Neutrophil (primary cell): ENCODE data around the gene MN1.

ENCODE experiments used
- H3K27ac ChIP-seq: fragments of 200-600 bp; sonication (generic); 2 replicates; pipeline ENCODE4 v1.5.1; 2016; ENCODE audit warnings: mild to moderate bottlenecking, moderate library complexity
- H3K27me3 ChIP-seq: fragments of 200-600 bp; sonication (generic); 2 replicates; pipeline ENCODE4 v1.6.0; 2016; ENCODE audit warnings: mild to moderate bottlenecking
- H3K36me3 ChIP-seq: fragments of 200-600 bp; sonication (generic); 2 replicates; pipeline ENCODE4 v1.5.1; 2017
- H3K4me1 ChIP-seq, 2 experiments: fragments of 200-600 bp in 1 of 2; sonication (generic) in 1 of 2; 1 replicate in 1 of 2; 2 replicates in 1 of 2; pipeline versions ENCODE4 v1.5.1 to v1.6.1; 2013 to 2016; ENCODE audit warnings: low read depth in 1 of 2, low read length in 1 of 2, mild to moderate bottlenecking in 1 of 2, moderate library complexity in 1 of 2; ENCODE audit not compliant: control insufficient read depth in 1 of 2, insufficient read depth in 1 of 2
- H3K4me3 ChIP-seq, 2 experiments: fragments of 200-600 bp in 1 of 2; sonication (generic) in 1 of 2; 1 replicate in 1 of 2; 2 replicates in 1 of 2; pipeline ENCODE4 v1.5.1; 2013 to 2016; ENCODE audit warnings: low read depth in 1 of 2, low read length in 1 of 2, mild to moderate bottlenecking in 1 of 2, moderate library complexity in 1 of 2
- H3K9me3 ChIP-seq: fragments of 200-600 bp; sonication (generic); 2 replicates; pipeline ENCODE4 v1.5.1; 2016
- TF ChIP-seq, protein P1 (sequence below): fragments of 200-600 bp; sonication (generic); IDR thresholded peaks from 2 replicates; pipeline ENCODE4 v1.5.1; 2016; ENCODE audit warnings: antibody characterized with exemption

The MN1 gene

DNA sequence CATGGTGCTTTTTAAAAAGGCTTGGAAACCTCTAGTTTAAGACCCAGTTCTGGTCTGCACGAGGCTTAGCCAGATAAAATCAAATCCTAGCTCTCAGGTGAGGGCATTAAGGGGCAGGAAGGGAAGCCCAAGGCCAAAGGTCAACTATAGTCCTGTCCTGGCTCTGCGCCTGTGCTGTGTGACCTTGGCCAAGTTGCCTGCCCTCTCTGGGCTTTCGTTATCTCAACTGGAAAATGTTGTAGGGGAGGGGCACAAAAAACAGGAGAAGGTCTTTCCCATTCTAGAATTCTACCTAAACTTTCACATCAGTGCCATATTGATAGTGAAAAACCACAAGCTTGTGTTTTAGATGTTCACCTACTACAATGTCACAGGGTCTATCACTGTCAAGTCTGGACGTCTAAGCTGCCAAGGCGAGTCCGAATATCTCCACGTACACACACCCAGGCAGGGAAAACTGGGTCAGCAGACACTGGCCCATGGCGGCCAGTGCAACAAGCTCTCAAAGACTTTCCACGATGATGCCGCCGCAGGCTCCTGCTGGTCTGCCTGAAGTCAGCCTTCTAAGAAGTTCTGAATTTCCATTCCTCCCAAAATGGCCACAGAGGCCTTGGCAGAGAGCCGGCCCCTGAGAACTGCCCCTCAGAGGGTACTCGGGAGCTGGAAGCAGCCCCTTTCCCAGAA is 18.0 kb downstream of the MN1 start:
- Histone ChIP-seq H3K4me1 (no peaks in the 10 kb centered on the region), H3K27ac (no peak overlapping the region), H3K9me3 (no peaks in the 10 kb centered on the region), H3K36me3 (no peaks in the 10 kb centered on the region), H3K4me3 (no peak overlapping the region), H3K27me3 (peaks cover 67% of the 10 kb centered on the region)
- TF ChIP-seq, protein P1, sequence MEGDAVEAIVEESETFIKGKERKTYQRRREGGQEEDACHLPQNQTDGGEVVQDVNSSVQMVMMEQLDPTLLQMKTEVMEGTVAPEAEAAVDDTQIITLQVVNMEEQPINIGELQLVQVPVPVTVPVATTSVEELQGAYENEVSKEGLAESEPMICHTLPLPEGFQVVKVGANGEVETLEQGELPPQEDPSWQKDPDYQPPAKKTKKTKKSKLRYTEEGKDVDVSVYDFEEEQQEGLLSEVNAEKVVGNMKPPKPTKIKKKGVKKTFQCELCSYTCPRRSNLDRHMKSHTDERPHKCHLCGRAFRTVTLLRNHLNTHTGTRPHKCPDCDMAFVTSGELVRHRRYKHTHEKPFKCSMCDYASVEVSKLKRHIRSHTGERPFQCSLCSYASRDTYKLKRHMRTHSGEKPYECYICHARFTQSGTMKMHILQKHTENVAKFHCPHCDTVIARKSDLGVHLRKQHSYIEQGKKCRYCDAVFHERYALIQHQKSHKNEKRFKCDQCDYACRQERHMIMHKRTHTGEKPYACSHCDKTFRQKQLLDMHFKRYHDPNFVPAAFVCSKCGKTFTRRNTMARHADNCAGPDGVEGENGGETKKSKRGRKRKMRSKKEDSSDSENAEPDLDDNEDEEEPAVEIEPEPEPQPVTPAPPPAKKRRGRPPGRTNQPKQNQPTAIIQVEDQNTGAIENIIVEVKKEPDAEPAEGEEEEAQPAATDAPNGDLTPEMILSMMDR: no peak

GRCh38 chr22:27782088-27782487 is 19.5 kb downstream of the MN1 start:
- H3K4me1 ChIP-seq: no peaks in the 10 kb centered on the region
- no peaks in the 10 kb centered on the region for H3K36me3 ChIP-seq
- no peak overlapping the region for H3K4me3 ChIP-seq
- TF ChIP-seq, protein P1: no peak
- no peaks in the 10 kb centered on the region for H3K9me3 ChIP-seq
- H3K27ac ChIP-seq: no peak overlapping the region
- H3K27me3 ChIP-seq: peaks cover 68% of the 10 kb centered on the region

DNA sequence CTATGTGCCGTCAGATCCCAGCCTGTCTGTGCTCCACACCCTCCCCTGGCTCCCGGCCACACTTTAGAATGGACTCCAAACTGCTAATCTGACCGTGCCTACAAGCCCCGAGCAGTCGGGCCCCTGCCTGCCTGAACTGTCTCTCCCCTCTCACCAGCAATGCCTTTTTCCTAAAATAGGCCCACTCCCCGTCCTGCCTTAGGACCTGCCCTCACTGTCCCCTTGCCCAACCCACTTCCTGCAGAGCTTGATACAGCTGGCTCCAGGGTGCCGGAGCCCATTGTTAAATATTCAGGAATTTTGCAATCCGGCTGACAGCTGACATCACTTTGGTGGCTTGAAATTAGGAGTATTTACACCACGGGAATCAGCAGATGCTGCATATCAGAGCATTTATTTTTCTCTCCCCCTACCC is 21.4 kb downstream of the MN1 start:
- H3K9me3 ChIP-seq: no peaks in the 10 kb centered on the region
- H3K27me3 ChIP-seq: peaks cover 68% of the 10 kb centered on the region
- H3K4me1 ChIP-seq: no peaks in the 10 kb centered on the region
- H3K27ac ChIP-seq: no peak overlapping the region
- TF ChIP-seq, protein P1: no peak
- no peaks in the 10 kb centered on the region for H3K36me3 ChIP-seq
- H3K4me3 ChIP-seq: no peak overlapping the region

DNA sequence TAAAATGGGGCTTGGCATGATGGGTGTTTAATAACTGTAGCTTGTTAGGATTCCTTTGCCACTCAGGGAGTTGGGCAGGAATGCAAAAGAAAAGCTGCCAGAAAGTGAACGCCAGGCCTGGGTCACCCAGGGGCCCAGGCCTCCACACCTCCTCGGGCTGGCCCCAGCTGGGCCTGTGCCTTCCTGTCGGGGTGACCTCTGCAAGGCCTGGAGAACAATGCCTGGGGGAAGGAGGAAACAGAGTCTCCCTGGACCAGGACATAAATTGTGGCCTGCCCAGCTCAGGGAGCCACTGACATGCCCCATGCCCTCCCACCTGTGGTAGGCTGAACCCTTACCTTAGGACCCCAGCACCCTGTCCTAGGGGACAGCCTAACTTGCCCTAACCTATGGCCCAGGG is 21.9 kb downstream of the MN1 start:
- H3K9me3 ChIP-seq: no peaks in the 10 kb centered on the region
- no peak overlapping the region for H3K4me3 ChIP-seq
- peaks cover 67% of the 10 kb centered on the region for H3K27me3 ChIP-seq
- no peak overlapping the region for H3K27ac ChIP-seq
- TF ChIP-seq, protein P1: no peak
- H3K4me1 ChIP-seq: no peaks in the 10 kb centered on the region
- H3K36me3 ChIP-seq: no peaks in the 10 kb centered on the region

DNA sequence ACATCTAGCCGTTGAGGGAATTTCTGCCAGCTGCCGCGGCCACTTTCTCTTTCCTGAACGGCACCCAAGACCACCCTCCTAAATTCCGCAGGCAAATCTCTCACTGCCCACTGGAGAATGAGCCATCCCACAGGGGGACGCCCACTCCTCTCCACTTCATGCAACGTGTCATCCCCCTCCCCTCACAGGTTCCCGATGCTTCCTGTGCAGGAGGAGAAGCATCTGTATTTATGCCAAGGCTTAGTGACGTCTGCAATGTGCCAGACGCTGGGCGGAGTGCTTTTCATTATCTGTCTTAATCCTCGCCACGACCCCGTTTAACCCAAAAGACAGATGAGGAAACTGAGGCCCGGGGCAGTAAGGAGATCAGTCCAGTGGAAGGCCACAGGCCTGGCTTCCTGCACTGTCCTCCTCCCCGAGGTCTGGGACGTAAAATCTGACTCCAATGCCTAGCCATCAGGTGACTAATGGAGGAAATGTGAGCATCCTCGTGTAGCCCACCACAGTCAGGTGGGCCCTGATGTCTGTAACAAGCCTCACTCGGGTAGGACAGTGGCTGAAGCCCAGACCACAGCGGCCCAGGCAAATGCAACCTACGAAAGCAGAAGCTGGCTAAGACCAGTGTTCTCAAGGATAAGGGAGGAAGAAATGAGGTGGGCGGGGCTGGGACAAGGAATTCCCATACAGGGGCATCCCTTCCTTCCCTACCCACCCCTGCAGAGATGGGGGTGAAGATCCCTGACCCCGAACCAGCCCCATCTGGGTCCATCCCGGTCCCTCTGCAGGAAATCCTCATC is 23.1 kb downstream of the MN1 start:
- no peaks in the 10 kb centered on the region for H3K9me3 ChIP-seq
- TF ChIP-seq, protein P1: no peak
- peaks cover 55% of the 10 kb centered on the region for H3K27me3 ChIP-seq
- H3K4me3 ChIP-seq: no peak overlapping the region
- no peaks in the 10 kb centered on the region for H3K36me3 ChIP-seq
- H3K27ac ChIP-seq: no peak overlapping the region
- H3K4me1 ChIP-seq: no peaks in the 10 kb centered on the region
